ENCODE data around the gene RAB24.

DNA sequence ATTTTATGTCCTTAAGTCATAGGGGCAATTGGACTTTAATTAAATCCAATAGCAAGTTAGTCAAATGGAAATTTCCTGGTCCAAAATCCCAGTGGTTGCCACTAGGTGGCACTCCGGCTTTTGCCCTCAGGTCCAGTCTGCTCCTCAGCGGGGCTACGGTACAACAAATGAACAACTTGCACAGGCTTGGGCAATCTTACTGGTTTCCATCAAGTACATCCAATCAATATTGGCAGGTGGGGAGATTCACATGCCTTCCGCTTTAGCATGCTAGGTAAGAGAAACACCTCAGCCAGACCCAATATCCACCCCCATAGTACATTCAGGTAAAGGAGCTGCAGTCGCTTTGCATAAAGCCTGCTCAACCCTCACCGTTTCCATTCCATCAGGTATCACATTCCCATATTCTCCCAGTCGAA, 14.4 kb upstream of the RAB24 start:
- TF ChIP-seq EZH2 (IDR thresholded peaks at IDR 0.05; ENCODE audit: low read length, missing control alignments) = no peak
- TF ChIP-seq, protein P1, sequence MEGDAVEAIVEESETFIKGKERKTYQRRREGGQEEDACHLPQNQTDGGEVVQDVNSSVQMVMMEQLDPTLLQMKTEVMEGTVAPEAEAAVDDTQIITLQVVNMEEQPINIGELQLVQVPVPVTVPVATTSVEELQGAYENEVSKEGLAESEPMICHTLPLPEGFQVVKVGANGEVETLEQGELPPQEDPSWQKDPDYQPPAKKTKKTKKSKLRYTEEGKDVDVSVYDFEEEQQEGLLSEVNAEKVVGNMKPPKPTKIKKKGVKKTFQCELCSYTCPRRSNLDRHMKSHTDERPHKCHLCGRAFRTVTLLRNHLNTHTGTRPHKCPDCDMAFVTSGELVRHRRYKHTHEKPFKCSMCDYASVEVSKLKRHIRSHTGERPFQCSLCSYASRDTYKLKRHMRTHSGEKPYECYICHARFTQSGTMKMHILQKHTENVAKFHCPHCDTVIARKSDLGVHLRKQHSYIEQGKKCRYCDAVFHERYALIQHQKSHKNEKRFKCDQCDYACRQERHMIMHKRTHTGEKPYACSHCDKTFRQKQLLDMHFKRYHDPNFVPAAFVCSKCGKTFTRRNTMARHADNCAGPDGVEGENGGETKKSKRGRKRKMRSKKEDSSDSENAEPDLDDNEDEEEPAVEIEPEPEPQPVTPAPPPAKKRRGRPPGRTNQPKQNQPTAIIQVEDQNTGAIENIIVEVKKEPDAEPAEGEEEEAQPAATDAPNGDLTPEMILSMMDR (conservative IDR thresholded peaks at IDR 0.05 in 1 of 2, IDR thresholded peaks at IDR 0.05 in 1 of 2; ENCODE audit: low read depth in 1 of 2, low read length in 2 of 2) = peak; percentile 90 to 94
